Stimulated activated CD4-positive, alpha-beta T cell treated with anti-CD3 and anti-CD28 coated beads, Interleukin-12 subunit alpha, Interleukin-12 subunit beta, amount 100 ng/mL, for 24 hours (primary cell): ENCODE measurements around the gene MEAK7.
"Not testable (repeated sequence)": the region's sequence is repeated elsewhere in the genome, so short reads cannot be mapped to it uniquely, and the experiment has no call there.

ENCODE experiments used
- DNase-seq, 2 experiments: peaks; one replicate each; pipeline ENCODE4 v3.0.0-alpha.2; 2020; ENCODE audit warnings: low read depth in 2 of 2

MEAK7 gene

DNA sequence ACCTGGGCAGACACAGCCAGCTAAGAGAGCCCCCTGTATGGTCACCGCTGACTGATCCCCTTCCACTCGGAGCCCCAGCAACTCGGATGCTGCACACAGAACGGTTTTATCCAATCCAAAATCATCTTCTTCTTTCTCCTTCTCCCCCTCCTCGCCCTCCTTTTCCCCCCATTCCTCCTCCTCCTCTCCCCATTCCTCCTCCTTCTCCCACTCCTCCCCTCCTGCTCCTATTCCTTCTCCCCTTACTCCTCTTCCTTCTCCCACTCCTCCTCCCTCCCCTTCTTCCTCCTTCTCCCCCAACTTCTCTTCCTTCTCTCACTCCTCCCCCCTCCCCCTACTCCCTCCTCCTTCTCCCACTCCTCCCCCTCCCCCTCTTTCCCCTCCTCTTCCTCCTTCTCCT lies 30.4 kb upstream of the MEAK7 start:
- DNase-seq: no peak

DNA sequence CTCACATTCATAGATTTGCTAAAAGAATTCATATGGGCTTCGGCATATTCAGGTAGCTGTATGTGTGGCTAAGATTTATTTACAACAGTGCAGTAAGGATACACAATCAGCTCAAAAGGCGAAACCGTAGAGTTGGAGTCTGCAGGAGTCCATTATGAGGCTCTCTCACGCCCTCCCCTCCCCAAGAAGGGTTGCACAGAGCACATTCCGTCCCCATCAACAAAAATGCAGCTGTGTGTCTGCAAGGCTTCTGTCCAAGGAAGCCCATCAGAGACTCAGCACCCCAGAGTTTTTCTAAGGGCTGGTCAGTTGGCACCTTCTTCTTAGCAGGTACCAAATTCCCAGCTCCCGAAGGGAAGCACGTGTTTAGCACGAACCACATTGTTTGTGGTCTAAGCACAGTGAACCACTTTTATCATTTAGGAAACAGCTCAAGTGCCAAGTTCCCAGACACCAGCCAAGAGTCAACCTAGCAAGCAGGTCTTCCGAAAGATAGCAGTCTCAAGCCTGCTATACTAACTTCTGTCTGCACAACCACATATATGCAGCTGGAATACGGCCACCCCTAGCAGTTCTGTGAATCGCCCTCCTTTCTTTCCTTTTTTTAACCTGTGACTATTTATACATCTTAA lies 28.5 kb upstream of the MEAK7 start:
- DNase-seq: no peak

DNA sequence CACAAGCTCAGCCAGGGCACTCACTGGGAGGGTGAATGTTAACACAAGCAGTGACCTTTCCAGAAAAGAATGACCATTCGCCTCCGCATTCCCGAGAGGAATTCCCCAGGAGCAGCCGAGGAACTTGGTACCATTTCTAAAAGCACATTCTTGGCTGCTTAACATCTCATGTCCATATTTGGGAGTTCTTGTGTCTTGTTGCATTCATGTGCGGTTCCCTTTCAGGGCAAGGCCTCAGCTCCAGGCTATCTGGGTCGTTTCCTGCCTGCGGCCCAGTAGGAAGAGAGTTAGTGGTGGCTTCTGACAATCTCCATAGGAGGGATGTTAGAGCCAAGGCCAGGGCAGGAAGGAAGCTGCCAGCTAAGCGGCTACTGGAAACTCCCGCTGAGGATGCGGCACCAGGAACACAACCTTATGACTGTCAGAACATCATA lies 27.8 kb upstream of the MEAK7 start:
- no peak for DNase-seq

DNA sequence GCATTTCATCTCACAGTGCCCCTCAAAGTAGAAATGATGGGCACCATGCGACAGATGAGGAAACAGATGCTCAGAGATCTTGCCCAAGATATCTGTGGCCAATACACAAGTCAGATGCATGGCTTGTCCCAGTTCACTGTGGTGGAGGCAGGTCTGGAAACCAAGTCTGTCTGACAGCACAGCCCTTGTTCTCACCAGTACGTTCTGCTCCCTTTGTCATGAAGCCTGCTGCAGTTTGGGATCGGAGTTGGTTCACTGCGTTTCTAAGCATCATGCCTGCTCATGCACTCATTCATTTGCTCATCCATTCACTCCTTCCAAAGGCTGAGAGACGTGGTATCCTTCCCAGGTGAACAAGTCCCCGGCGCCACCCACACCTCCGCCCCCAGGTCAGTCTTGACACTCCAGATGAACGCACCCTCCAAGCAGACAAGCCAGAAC lies 27.2 kb upstream of the MEAK7 start:
- no peak for DNase-seq

DNA sequence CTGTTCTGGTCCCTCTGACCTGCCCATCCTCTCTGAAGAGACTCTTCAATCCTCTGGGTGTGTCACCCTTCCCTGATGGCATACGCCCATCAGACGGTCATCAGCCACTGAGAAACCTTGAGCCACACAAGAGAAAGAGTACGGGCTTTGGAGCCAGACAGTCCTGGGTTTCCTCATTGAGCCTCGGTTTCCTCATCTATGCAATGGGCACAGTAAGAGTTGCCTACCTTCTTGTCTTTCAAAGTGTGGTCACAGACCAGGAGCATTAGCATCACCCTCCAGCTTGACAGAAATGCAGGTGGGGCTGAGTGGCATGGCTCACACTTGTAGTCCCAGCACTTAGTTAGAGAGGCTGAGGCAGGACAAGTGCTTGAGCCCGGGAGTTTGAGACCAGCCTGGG lies 26.1 kb upstream of the MEAK7 start:
- DNase-seq: no peak

DNA sequence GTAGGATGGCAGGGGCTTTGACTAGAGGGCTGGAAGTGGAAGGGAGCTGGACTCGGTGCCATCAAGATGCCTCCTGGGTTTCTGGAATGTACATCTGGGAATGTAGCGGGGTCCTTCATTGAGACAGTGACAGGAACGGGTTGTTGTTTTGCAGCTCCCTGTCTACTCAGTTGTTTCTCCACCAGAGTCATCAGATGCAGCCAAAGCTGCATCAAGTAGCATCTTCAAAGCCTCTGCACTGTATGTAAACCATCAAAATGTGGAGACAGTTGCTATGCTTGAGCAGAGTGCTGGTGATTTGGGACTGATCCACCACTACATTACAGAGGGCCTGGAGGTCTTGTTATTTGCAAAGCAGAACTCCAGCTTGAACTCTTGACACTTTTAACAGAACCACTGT lies 25.1 kb upstream of the MEAK7 start:
- DNase-seq: no peak

DNA sequence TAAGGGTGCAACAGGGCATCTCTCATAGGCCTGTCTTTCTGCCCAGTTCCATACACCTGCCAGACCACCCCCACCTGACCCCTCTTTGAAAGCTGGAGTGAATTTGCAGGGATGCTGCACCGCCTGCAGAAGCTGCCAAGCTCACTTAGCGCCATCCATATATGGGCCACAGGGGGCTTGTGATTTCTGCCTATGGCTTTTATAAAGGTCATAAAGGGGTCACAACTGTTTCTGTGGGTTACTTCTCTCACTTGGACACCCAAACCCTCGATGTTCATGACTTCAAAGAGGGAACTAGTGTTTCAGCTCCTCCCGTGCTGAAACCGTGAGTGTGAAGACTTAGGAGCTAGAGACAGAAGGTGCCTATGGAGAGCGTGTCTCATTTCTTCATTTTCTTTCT lies 23.9 kb upstream of the MEAK7 start:
- no peak for DNase-seq

DNA sequence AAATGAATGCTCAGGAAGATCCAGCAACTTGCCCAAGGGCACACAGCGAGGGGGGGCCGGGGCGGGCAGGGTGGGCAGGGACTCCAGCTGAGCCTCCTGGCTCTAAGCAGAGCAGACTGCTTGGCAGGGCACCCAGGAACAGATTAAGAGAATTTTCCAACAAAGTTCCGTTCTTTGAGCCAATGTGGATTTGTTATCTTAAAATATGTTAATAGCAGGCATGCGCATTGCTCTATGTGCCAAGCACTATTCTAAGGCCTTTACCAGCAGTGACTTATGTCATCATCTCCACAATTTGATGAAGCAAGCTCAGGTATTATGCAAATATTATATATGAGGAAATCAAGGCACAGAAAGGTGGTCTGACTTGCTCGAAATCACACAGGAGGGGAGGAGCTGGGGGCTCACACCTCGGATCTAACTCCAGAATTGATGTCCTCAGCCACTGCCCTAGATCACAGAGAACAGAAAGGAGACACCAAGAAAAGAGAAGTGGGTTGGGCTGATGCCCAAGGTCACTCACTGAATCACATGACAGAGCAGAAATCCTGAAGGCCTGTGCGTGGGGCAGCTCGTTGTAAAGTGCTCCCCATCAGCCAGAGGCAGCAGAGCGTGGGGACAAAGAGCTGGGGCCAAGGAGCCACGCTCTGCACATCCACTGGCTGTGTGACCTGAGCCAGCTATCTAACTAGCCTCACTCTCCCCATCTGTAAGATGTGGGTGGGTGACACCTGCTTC lies 23.2 kb upstream of the MEAK7 start:
- no peak for DNase-seq

DNA sequence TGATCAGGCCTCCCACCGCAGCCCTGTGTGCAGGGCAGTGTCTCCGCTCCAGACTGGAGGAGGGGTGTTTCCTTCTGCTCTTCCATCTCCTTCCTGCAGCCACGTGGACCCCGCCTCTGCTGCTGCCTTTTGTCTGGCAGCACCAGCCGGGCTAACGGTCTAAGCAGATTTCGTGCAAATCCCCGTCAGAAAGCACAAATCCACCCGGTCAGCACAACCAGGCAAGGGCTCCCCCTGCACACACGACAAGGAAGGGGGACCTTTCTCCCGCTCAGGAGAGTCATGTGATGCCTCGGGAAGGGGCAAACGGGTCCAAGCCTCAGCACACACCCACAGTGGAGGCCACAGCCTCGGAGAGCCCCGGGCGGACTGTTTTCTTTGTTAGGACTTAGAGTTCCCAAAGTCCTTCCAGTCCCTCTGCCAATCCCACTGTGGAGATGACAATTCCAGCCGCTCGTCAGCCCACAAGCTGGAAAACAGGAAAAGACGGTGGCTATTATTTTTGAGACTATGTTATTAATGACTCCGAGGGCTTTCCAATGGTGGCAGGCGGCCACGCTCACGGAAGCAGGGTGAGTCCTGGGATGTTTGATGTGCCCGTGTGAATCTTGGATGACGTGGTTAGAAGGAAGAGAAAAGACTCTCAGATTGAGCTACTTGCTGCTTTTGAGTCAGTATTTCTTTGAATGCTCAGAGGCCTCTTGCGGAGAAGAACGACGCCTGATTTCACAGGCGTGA lies 22.5 kb upstream of the MEAK7 start:
- no peak for DNase-seq

DNA sequence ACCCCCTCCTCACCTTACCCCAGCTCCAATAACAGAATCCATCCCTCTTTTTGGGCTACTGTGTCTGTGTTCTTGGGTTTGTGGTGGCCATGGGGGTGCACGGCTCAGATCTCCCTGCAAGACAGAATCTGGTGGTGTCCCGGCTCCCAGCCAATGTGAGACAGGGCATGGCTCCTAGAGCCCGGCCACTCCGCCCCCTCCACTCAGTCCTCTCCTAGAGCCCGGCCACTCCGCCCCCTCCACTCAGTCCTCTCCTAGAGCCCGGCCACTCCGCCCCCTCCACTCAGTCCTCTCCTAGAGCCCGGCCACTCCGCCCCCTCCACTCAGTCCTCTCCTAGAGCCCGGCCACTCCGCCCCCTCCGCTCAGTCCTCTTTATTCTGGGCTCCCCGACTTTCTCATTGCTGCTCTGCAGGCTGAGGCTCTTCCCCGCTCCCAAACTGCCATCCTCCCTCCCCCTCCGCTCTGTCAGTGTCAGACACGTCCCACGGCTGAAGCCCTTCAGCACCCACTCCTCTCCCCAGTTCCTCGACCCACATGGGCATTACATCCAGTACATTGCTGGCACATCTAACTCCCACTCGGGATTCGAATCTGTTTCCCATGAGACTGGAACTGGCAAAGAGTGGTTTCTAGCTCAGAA lies 20.6 kb upstream of the MEAK7 start:
- DNase-seq: not testable (repeated sequence)

DNA sequence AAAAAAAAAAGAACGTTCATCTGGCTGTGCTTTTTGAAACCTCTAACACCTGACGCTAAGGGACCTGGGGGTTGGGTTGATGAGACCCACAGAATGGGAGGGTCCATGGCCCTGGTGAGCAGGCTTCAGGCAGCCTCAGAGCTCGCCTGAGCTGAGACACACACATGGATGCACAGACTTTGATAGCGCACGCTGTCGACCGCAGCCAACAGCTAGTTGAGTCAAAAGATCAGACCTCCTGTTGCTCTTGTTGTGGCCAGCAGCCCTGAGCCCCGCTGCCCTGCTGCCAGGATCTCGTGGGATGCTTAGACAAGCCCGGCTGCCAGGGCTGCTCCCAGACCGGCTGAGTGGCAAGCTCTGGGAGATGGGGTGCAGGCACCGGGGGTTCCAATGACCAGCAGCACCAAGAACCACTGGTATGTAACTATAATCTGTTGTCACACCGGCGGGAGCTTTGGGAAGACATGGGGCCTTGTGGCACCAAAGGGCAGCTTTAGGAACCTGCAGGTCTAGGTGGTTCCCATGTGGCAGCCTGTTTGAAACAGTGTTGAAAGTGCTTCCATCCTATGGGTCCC lies 20.0 kb upstream of the MEAK7 start:
- DNase-seq: no peak

DNA sequence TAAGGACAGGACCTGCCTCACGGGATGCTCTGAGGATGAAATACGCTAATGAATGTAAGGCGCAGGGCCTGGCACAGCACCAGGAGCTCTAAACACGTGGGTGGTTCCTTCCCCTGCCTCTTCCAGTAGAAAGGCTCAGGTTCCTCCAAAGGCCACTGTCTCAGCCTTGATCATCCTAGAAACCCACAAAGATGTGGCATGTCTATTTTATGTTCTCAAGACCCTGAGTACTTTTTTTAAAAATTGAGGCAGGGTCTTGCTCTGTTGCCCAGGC lies 17.0 kb upstream of the MEAK7 start:
- DNase-seq: no peak

DNA sequence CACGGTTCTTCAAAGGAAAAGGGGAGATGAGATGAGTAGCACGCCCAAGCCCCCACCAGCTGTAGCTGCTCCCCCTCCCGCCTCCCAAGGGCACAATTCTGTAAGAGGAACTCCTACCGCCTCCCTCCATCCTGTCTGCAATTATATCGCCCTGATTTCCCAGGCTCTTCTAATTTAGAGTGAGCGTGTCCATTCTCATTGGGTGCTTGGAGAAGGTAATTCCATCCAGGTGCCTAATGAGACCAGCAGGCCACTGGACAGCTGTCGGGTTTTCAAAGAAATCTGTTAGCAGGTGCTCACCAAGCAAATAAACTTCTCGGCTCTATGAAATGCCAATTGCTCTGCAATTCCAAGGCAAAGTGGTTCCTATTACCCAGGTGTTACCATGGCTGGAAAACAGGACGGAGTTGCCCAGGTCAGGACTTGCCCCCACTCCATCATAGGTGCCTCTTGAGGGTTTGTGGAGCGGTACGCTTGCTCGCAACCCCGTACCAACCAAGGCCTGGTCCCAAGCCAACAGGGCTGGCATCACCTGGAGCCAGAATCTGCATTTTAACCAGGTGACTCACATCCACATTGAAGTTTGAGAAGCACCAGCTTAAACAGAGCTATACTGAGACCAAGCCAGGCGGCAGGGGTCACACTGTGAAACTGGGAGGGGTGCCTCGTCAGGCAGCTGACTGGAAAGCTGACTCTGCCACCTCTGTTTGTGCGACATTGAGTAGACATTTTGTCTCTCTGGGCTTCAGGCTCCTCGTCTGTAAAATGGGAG lies 16.5 kb upstream of the MEAK7 start:
- DNase-seq: no peak

DNA sequence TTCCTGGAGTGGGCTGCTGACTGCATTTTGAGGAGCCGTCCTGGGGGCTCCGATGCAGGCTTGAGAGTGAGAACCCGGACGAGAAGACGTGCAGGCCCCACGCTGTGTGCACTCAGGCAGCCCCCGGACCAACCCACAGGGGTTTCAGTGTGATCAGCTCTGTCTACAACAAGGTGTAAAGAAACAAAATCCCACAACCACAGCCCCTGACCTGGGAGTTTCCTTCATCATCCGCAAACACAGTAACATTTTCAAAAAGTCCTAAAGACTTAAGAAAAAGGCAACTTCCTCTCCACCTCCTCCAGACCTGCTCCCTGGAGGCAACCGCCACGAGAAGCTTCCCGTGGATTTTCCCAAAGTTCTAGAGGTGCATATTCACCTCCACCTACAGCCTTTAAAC lies 15.4 kb upstream of the MEAK7 start:
- no peak for DNase-seq

DNA sequence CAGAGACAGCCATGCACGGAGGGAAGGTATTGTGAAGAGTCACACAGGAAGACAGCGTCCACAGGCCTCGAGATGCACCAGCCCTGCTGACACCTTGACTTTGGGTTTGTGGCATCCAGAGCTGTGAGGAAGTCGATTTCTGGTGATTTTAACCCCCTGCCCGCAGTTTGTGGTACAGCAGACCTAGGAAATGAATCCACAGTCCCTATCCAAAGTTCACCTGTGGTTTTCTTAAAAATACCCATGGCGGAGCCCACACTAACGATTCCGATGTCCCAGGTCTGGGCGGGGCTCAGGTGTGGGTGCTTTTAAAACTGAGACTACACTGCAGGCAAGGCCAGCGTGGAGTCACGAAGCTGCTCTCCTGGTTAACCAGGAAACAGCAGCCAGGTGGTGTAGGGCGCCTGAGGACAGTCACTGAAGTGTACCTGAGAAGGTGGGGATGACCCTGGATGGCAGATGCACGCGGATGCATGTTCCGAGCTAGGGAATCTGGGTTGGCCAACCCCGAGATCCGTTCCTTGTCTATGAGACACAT lies 14.4 kb upstream of the MEAK7 start:
- DNase-seq: no peak

DNA sequence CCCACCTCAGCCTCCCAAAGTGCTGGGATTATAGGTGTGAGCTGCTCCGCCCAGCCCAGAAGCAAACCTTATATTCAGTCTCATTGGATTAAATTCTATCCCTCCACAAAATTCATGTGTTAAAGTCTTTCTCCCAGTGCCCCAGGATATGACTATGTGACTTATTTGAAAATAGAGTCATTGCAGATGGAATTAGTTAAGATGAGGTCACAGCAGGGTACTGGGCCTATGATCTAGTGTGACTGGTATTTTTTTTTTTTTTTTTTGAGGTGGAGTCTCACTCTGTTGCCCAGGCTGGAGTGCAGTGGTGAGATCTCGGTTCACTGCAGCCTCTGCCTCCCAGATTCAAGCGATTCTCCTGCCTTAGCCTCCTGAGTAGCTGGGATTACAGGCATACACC lies 13.8 kb upstream of the MEAK7 start:
- DNase-seq: not testable (repeated sequence)

DNA sequence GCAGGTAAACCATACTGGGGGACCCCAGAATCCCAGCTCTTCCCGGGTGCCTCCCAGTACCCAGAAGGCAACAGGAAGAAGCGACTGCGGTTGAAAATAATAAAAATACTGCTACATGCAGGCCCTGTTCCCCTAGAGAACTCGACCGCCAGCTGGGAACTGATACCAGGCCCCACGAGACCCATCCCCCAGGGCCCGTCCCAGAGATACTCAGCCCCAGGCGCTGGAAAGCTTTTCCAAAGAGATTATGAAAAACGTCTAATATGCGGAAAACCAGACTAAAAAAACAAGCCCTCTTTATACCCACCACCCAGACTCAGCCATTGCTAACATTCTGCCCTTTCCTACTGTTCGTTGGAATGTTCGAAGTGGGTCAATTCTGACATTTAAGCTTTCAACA lies 12.9 kb upstream of the MEAK7 start:
- DNase-seq: no peak

DNA sequence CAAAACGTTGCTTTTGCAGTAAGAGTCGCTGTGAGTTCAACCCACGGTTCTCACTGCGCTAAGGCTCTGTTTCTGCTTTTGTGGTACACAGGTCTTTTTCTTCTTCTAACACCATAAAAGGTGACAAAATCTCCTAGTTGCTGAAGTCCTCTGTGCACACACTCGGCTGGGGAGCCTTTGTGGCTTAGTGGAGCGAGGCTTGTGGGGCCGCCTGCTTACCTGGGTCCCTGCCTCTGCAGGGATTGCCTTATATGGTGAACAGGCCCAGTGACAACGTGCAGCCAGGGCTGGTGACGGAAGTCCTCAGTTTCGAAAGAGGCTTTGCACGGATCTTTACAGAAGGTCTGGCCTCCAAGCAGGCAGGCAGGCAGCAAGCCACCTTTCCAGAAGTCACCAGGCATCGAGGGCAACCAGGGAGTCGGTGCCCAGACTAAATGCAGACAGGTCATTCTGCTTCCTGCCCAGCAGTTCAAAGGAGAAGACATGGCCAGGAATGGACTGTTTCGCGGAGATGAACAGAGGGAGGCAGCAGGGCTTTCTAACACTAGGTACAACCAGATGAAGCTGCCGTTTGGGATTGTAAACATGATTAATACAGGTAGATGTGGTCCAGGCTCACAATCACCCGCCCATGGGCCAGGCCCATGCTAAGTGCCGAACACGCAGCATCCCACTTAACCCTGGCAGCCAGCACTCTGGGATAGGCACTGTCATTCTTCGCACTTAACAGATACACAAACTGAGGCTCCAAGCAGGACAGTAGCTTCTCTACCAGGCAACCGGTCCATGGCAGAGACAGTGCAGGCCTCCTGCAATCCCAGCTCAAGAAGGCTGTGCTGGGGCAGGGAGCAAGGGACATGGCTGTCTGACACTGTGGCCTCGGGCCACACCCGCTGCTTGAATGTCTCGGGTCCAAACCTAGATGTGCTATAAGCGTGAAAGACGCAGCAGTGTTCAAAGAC lies 10.7 kb upstream of the MEAK7 start:
- peak; percentile 58 to 75 for DNase-seq

DNA sequence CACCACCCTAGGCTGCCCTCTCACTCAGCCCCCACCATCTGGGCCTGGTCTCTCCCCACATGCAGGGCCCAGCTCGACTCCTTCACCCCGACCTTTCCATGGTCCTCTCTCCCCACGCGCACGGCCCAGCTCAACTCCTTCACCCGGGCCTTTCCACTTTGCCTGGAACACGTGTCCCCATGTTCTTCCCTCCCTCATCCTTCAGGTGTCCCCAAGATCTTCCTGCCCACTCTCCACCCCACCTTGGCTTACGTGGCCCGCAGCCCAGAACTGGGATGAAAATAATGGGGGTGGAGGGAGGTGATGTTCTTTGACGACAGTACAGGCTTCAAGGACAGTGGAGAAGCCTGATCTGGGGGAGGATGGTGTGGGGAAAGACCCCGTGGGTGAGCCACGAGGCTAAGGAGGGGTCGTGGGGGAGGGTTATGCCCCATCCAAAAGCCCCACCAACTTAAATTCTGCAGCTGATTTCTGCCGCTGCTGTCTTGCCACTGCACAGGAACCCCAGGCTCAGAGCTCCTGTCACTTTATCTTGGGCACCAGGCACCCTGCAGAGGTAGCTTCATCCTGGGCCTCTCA lies 9.9 kb upstream of the MEAK7 start:
- DNase-seq: no peak

DNA sequence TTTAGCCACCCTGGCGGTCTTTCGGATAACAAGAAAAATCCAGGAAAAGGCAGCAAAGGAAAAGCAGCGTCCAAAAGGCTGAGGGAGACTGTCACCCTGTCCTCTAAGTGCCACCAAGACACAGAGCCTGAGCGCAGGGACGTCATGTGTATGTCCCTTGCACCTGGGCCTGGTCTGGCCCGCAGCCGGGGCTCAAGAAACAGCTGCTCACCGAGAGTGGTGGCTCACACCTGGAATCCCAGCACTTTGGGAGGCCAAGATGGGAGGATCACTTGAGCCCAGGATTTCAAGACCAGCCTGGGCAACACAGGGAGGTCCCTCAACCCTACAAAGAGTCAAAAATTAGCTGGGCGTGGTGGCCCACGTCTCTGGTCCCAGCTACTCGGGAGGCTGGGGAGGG lies 9.2 kb upstream of the MEAK7 start:
- no peak for DNase-seq
